Mesenchymal stem cell (in vitro differentiated cells and primary cell): Measurements from ENCODE around the gene XRRA1.

ENCODE experiments used
- DNase-seq: peaks from one replicate; pipeline ENCODE4 v3.0.0-alpha.2; 2013
- H2AFZ ChIP-seq: one replicate; pipeline ENCODE4 v1.6.1; 2013; ENCODE audit warnings: low read depth, mild to moderate bottlenecking, control low read depth, inconsistent platforms, low read length, moderate library complexity
- H2AK5ac ChIP-seq: 2 replicates; pipeline ENCODE4 v1.6.1; 2013; ENCODE audit warnings: low read length, moderate library complexity, mild to moderate bottlenecking, inconsistent platforms; ENCODE audit not compliant: severe bottlenecking
- H2BK120ac ChIP-seq: one replicate; pipeline ENCODE4 v1.6.1; 2013; ENCODE audit warnings: low read depth, mild to moderate bottlenecking, inconsistent platforms, low read length, moderate library complexity
- H2BK12ac ChIP-seq, 2 experiments: one replicate each; pipeline ENCODE4 v1.6.1; 2013; ENCODE audit warnings: inconsistent platforms in 2 of 2, low read length in 2 of 2, mild to moderate bottlenecking in 2 of 2, moderate library complexity in 2 of 2, control low read depth in 1 of 2
- H2BK15ac ChIP-seq: one replicate; pipeline ENCODE4 v1.6.1; 2013; ENCODE audit warnings: mild to moderate bottlenecking, low read depth, inconsistent platforms; ENCODE audit not compliant: poor library complexity, severe bottlenecking
- H2BK5ac ChIP-seq: 2 replicates; pipeline ENCODE4 v1.6.1; 2013; ENCODE audit warnings: low read depth, mild to moderate bottlenecking, low read length, control low read depth, inconsistent platforms; ENCODE audit not compliant: poor library complexity, severe bottlenecking
- H3K14ac ChIP-seq, 2 experiments: one replicate each; pipeline ENCODE4 v1.6.1; 2013; ENCODE audit warnings: inconsistent platforms in 2 of 2, low read length in 2 of 2, control low read depth in 1 of 2, mild to moderate bottlenecking in 1 of 2, moderate library complexity in 1 of 2
- H3K18ac ChIP-seq, 2 experiments: one replicate each; pipeline ENCODE4 v1.6.1; 2013; ENCODE audit warnings: inconsistent platforms in 2 of 2, low read length in 2 of 2, control low read depth in 1 of 2, low read depth in 1 of 2, mild to moderate bottlenecking in 1 of 2
- H3K23ac ChIP-seq, 2 experiments: one replicate each; pipeline ENCODE4 v1.6.1; 2013; ENCODE audit warnings: inconsistent platforms in 2 of 2, low read length in 2 of 2, mild to moderate bottlenecking in 2 of 2, moderate library complexity in 2 of 2, control low read depth in 1 of 2
- H3K27ac ChIP-seq: 2 replicates; pipeline ENCODE4 v1.5.1; 2013; ENCODE audit warnings: mild to moderate bottlenecking, moderate library complexity, low read length, control low read depth, inconsistent platforms; ENCODE audit not compliant: poor library complexity, severe bottlenecking
- H3K27me3 ChIP-seq, 2 experiments: 2 replicates each; pipeline versions ENCODE4 v1.6.1 to v1.7.0; 2013; ENCODE audit warnings: low read length in 2 of 2, mild to moderate bottlenecking in 2 of 2, moderate library complexity in 2 of 2, control low read depth in 1 of 2, inconsistent platforms in 1 of 2; ENCODE audit not compliant: control insufficient read depth in 1 of 2, insufficient read depth in 1 of 2
- H3K36me3 ChIP-seq, 2 experiments: 2 replicates each; pipeline versions ENCODE4 v1.6.1 to v1.7.0; 2013; ENCODE audit warnings: low read length in 2 of 2, control low read depth in 1 of 2, inconsistent platforms in 1 of 2, low read depth in 1 of 2, mild to moderate bottlenecking in 1 of 2; ENCODE audit not compliant: insufficient read depth in 2 of 2, control insufficient read depth in 1 of 2
- H3K4ac ChIP-seq, 2 experiments: one replicate each; pipeline ENCODE4 v1.6.1; 2013; ENCODE audit warnings: inconsistent platforms in 2 of 2, low read length in 2 of 2, mild to moderate bottlenecking in 2 of 2, moderate library complexity in 2 of 2, control low read depth in 1 of 2, low read depth in 1 of 2
- H3K4me1 ChIP-seq: 2 replicates; pipeline ENCODE4 v1.6.1; 2013; ENCODE audit warnings: low read depth, low read length, control low read depth; ENCODE audit not compliant: control insufficient read depth, insufficient read depth
- H3K4me2 ChIP-seq: 2 replicates; pipeline ENCODE4 v1.6.1; 2013; ENCODE audit warnings: low read length, mild to moderate bottlenecking, inconsistent platforms; ENCODE audit not compliant: poor library complexity, severe bottlenecking
- H3K4me3 ChIP-seq, 2 experiments: 2 replicates each; pipeline versions ENCODE4 v1.5.1 to v1.7.0; 2013; ENCODE audit warnings: low read length in 2 of 2, mild to moderate bottlenecking in 2 of 2, control low read depth in 1 of 2, low read depth in 1 of 2; ENCODE audit not compliant: insufficient read depth in 1 of 2
- H3K79me1 ChIP-seq: replicated peaks from 2 replicates; pipeline ENCODE4 v1.6.1; 2013; ENCODE audit warnings: mild to moderate bottlenecking, control low read depth, low read length, inconsistent platforms; ENCODE audit not compliant: poor library complexity, severe bottlenecking
- H3K9ac ChIP-seq: 2 replicates; pipeline ENCODE4 v1.7.0; 2013; ENCODE audit warnings: mild to moderate bottlenecking, low read length, moderate library complexity
- H3K9me3 ChIP-seq: 2 replicates; pipeline ENCODE4 v1.7.0; 2013; ENCODE audit warnings: mild to moderate bottlenecking, low read length; ENCODE audit not compliant: control insufficient read depth
- H4K8ac ChIP-seq: one replicate; pipeline ENCODE4 v1.6.1; 2013; ENCODE audit warnings: inconsistent platforms, mild to moderate bottlenecking, low read length, moderate library complexity
- H4K91ac ChIP-seq: one replicate; pipeline ENCODE4 v1.6.1; 2013; ENCODE audit warnings: mild to moderate bottlenecking, low read length, inconsistent platforms
- WGBS: methylation state at CpG from one replicate; pipeline ENCODE4 v1.1.7; 2013; ENCODE audit warnings: mixed read lengths; 5-methylcytosine and 5-hydroxymethylcytosine counted together

XRRA1 gene

GRCh38 chr11:74816664-74817063 lies 132.2 kb downstream of the XRRA1 start:
- Histone ChIP-seq H3K4me2 (no peak overlapping the region), H2BK12ac (no peak overlapping the region), H2BK15ac (no peak overlapping the region), H3K23ac (no peak overlapping the region), H3K27ac (no peak overlapping the region), H2AFZ (no peak overlapping the region), H3K4me3 (no peak overlapping the region), H4K8ac (no peak overlapping the region), H2BK5ac (no peak overlapping the region), H3K9ac (no peak overlapping the region), H3K4me1 (no peaks in the 10 kb centered on the region), H3K14ac (no peak overlapping the region), H3K4ac (no peak overlapping the region), H3K36me3 (peaks cover 7 to 49% of the 10 kb centered on the region in 2 experiments), H4K91ac (no peak overlapping the region), H2BK120ac (no peak overlapping the region), H3K9me3 (no peaks in the 10 kb centered on the region), H3K18ac (no peak overlapping the region), H2AK5ac (no peak overlapping the region), H3K27me3 (no peaks in the 10 kb centered on the region), H3K79me1 (peaks cover 14% of the 10 kb centered on the region)
- no peak for DNase-seq
- 85% methylated on average over 2 of the region's 2 CpGs for WGBS

GRCh38 chr11:74815966-74816365 lies 132.9 kb downstream of the XRRA1 start:
- no peak overlapping the region for H3K27ac ChIP-seq
- H3K4me2 ChIP-seq = no peak overlapping the region
- H2BK12ac ChIP-seq = no peak overlapping the region
- H2BK15ac ChIP-seq = no peak overlapping the region
- no peak overlapping the region for H3K18ac ChIP-seq
- no peak overlapping the region for H3K4me3 ChIP-seq
- no peak for DNase-seq
- H3K79me1 ChIP-seq = peaks cover 17% of the 10 kb centered on the region
- H3K36me3 ChIP-seq = peaks cover 7 to 53% of the 10 kb centered on the region in 2 experiments
- no peak overlapping the region for H2AK5ac ChIP-seq
- H3K4ac ChIP-seq = no peak overlapping the region
- no peak overlapping the region for H4K8ac ChIP-seq
- H2BK5ac ChIP-seq = no peak overlapping the region
- no peak overlapping the region for H4K91ac ChIP-seq
- no peaks in the 10 kb centered on the region for H3K4me1 ChIP-seq
- H2BK120ac ChIP-seq = no peak overlapping the region
- H3K23ac ChIP-seq = no peak overlapping the region
- H3K9ac ChIP-seq = no peak overlapping the region
- H3K14ac ChIP-seq = no peak overlapping the region
- H3K9me3 ChIP-seq = no peaks in the 10 kb centered on the region
- no peaks in the 10 kb centered on the region for H3K27me3 ChIP-seq
- 85% methylated on average over 2 of the region's 3 CpGs for WGBS
- no peak overlapping the region for H2AFZ ChIP-seq

GRCh38 chr11:74809801-74810200 lies 139.1 kb downstream of the XRRA1 start:
- no peak overlapping the region for H2AK5ac ChIP-seq
- H3K18ac ChIP-seq = no peak overlapping the region
- no peak overlapping the region for H3K27ac ChIP-seq
- H2AFZ ChIP-seq = no peak overlapping the region
- no peak overlapping the region for H3K14ac ChIP-seq
- H4K8ac ChIP-seq = no peak overlapping the region
- no peaks in the 10 kb centered on the region for H3K4me1 ChIP-seq
- no peak overlapping the region for H4K91ac ChIP-seq
- H2BK120ac ChIP-seq = no peak overlapping the region
- no peak overlapping the region for H3K4ac ChIP-seq
- no peaks in the 10 kb centered on the region for H3K27me3 ChIP-seq
- H2BK12ac ChIP-seq = no peak overlapping the region
- no peak overlapping the region for H2BK15ac ChIP-seq
- no peak overlapping the region for H2BK5ac ChIP-seq
- DNase-seq = no peak
- no peak overlapping the region for H3K4me2 ChIP-seq
- peaks cover 7 to 53% of the 10 kb centered on the region in 2 experiments for H3K36me3 ChIP-seq
- H3K4me3 ChIP-seq = no peak overlapping the region
- H3K23ac ChIP-seq = no peak overlapping the region
- peaks cover 22% of the 10 kb centered on the region for H3K79me1 ChIP-seq
- H3K9me3 ChIP-seq = no peaks in the 10 kb centered on the region
- no peak overlapping the region for H3K9ac ChIP-seq

GRCh38 chr11:74806267-74806666 lies 142.6 kb downstream of the XRRA1 start:
- Histone ChIP-seq H2AFZ (no peak overlapping the region), H2BK15ac (no peak overlapping the region), H3K79me1 (peaks cover 24% of the 10 kb centered on the region), H3K9me3 (no peaks in the 10 kb centered on the region), H3K23ac (no peak overlapping the region), H2BK120ac (no peak overlapping the region), H2BK5ac (no peak overlapping the region), H3K36me3 (peaks cover 0 to 41% of the 10 kb centered on the region in 2 experiments), H3K4ac (no peak overlapping the region), H3K14ac (no peak overlapping the region), H2BK12ac (no peak overlapping the region), H3K4me3 (no peak overlapping the region), H3K4me2 (no peak overlapping the region), H3K27ac (no peak overlapping the region), H4K8ac (no peak overlapping the region), H3K9ac (no peak overlapping the region), H3K4me1 (no peaks in the 10 kb centered on the region), H4K91ac (no peak overlapping the region), H3K18ac (no peak overlapping the region), H3K27me3 (no peaks in the 10 kb centered on the region), H2AK5ac (no peak overlapping the region)
- no peak for DNase-seq
- WGBS = 100% methylated on average over 1 of the region's 3 CpGs
